ENCODE measurements around the gene PDZD2.

Gene PDZD2

GRCh38 chr5:32145378-32145777 is 506.4 kb downstream of the PDZD2 start:
- no peak for DNase-seq (ENCODE audit: low read depth)

DNA sequence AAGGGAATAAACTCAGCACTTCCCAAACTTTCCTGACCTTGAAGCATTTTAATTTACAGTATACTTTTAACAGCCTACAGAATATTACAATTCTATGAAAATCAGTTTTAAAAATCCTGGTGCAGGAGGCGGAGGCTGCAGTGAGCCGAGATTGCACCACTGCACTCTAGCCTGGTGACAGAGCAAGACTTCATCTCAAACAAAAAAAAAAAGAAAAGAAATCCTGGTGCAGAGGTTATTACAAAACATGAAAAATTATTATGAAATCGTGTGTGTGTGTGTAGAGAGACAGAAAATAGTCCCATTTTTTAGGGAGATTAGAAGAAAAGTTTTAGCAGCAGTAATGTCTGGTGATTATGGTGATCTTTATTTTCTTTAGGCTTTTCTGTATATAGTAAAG is 508.3 kb downstream of the PDZD2 start:
- DNase-seq (ENCODE audit: low read depth), result no peak

- no peak for DNase-seq (ENCODE audit: low read depth)
These were observed 509.0 kb downstream of the PDZD2 start for GRCh38 chr5:32147959-32148358.

DNA sequence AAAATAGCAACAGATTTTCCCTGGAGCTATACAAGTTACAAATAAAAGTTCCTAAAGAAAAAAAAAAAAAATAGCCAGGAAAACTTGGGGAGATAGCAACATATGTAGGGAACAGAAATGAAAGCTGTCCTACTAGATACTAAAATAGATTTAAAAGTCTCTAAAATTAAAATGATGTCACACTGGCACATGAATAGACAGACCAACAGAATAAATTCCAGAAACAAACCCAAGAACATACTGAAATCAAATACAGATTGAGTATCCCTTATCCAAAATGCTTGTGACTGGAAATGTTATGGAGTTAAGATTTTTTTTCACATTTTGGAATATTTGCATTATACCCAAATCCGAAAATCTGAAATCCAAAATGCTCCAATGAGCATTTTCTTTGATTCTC is 511.4 kb downstream of the PDZD2 start:
- no peak for DNase-seq (ENCODE audit: low read depth)

DNA sequence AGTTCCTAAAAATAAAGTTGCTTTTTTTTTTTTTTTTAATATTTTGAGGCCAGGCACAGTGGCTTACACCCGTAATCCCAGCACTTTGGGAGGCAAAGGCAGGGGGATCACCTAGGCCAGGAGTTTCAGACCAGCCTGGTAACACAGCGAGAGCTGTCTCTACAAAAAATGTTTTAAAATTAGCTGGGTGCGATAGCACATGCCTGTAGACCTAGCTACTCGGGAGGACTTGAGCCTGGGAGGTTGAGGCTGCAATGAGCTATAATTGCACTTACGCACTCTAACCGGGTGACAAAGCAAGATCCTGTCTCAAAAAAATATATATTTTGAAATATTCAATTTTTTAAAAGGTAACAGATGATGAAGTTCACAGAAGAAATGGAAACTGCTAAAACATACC is 512.3 kb downstream of the PDZD2 start:
- no peak for DNase-seq (ENCODE audit: low read depth)

GRCh38 chr5:32153723-32154122 is 514.8 kb downstream of the PDZD2 start:
- DNase-seq (ENCODE audit: low read depth), result no peak

- DNase-seq (ENCODE audit: low read depth), result no peak
These were observed 516.3 kb downstream of the PDZD2 start for GRCh38 chr5:32155211-32155610.

- DNase-seq (ENCODE audit: low read depth), result no peak
These were observed 517.7 kb downstream of the PDZD2 start for GRCh38 chr5:32156635-32157034.

GRCh38 chr5:32157078-32157477 is 518.1 kb downstream of the PDZD2 start:
- DNase-seq (ENCODE audit: low read depth), result no peak

DNA sequence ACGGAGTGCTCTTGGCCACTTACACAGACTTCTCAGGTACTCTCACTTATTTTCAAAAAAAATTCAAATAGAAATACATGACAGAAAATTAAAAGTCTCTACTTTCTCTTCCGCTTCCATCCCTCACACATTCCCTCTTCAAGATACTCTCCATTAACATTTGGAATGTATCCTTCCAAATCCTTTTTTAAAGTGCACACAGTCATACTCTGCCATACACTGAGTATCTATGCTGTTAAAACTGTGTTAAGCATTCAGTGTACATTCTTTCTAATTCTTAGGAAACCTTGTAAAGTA is 519.7 kb downstream of the PDZD2 start:
- DNase-seq (ENCODE audit: low read depth), result no peak

GRCh38 chr5:32159328-32160072 is 520.6 kb downstream of the PDZD2 start:
- DNase-seq (ENCODE audit: low read depth), result no peak

DNA sequence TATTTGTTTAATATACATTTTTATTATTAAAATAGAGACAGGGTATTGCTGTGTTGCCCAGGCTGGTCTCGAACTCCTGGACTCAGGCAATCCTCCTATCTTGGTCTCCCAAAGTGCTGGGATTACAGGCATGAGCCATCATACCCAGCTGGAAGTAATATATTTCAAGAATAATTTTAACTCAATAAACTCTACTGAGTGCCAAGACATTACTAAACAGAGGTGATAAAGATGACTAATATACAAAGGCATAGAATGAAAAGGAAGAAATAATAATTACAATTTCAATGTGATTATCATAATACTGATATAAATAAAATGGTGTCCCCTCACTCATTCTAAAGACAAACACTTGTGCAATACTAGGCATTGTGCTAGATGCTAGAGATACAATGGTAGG is 521.3 kb downstream of the PDZD2 start:
- no peak for DNase-seq (ENCODE audit: low read depth)
